ENCODE measurements around the gene CTNNA3.

The CTNNA3 gene

GRCh38 chr10:66958466-66958865 is 737.5 kb downstream of the CTNNA3 start:
- no peak for TF ChIP-seq CTCF (IDR thresholded peaks at IDR 0.05; ENCODE audit: extremely low read depth, insufficient read depth, missing control alignments)
- DNase-seq (ENCODE audit: low spot score) = no peak
- in situ Hi-C loops (cut with MboI; ENCODE audit: low pct_unique_long_range_greater_than_20kb, low sequenced_read_pairs, unreplicated experiment) = no loop called here

GRCh38 chr10:66951896-66952295 is 744.1 kb downstream of the CTNNA3 start:
- no peak for TF ChIP-seq CTCF (IDR thresholded peaks at IDR 0.05; ENCODE audit: extremely low read depth, insufficient read depth, missing control alignments)
- DNase-seq (ENCODE audit: low spot score) = no peak
- in situ Hi-C loops (cut with MboI; ENCODE audit: low pct_unique_long_range_greater_than_20kb, low sequenced_read_pairs, unreplicated experiment) = no loop called here

GRCh38 chr10:66943590-66943989 is 752.4 kb downstream of the CTNNA3 start:
- no peak for DNase-seq (ENCODE audit: low spot score)
- TF ChIP-seq CTCF (IDR thresholded peaks at IDR 0.05; ENCODE audit: extremely low read depth, insufficient read depth, missing control alignments) = no peak
- in situ Hi-C loops (cut with MboI; ENCODE audit: low pct_unique_long_range_greater_than_20kb, low sequenced_read_pairs, unreplicated experiment) = loop anchor here (25.0 kb wide), 1 partner anchor 706 kb away; no protein-coding TSS in a partner anchor

DNA sequence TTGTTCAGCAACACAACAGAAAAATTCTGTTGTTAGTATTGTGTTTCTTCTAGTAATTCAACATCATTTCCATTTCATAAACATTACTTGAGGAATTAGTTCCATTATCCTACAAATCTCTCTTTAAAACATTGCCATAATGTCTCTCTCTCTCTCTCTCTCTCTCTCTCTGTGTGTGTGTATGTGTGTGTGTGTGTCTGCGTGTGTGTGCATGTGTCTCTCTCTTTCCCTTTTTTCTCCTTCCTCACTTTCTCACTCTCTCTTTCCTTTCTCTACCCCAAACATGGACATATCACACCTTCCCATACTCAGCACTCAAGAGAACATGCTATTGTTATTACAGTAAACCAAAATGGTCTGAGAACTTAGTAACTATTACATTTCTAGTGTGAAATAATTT is 753.6 kb downstream of the CTNNA3 start:
- in situ Hi-C loops (cut with MboI; ENCODE audit: low pct_unique_long_range_greater_than_20kb, low sequenced_read_pairs, unreplicated experiment) = loop anchor here (25.0 kb wide), 1 partner anchor 705 kb away; no protein-coding TSS in a partner anchor
- TF ChIP-seq CTCF (IDR thresholded peaks at IDR 0.05; ENCODE audit: extremely low read depth, insufficient read depth, missing control alignments) = no peak
- no peak for DNase-seq (ENCODE audit: low spot score)

DNA sequence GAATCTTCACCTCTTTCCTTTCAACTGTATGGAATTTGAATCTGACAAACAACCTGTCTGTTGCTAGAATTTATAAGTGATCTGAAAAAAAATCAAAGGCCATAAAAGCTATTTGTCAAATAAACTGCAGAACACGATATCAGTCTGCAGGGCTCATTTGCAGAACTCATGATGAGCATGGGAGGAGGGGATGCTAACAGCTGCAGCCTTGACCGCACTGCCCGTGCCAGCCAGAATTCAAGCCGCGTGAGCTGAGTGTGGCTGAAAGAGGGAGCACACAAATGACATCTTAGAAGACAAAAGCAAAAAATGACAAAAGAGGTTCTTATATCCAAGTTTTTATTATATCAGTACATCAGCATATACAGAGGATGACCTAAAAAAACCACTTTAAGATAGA is 754.5 kb downstream of the CTNNA3 start:
- in situ Hi-C loops (cut with MboI; ENCODE audit: low pct_unique_long_range_greater_than_20kb, low sequenced_read_pairs, unreplicated experiment) = loop anchor here (25.0 kb wide), 1 partner anchor 704 kb away; no protein-coding TSS in a partner anchor
- DNase-seq (ENCODE audit: low spot score) = no peak
- no peak for TF ChIP-seq CTCF (IDR thresholded peaks at IDR 0.05; ENCODE audit: extremely low read depth, insufficient read depth, missing control alignments)

- TF ChIP-seq CTCF (IDR thresholded peaks at IDR 0.05; ENCODE audit: extremely low read depth, insufficient read depth, missing control alignments) = no peak
- no peak for DNase-seq (ENCODE audit: low spot score)
- in situ Hi-C loops (cut with MboI; ENCODE audit: low pct_unique_long_range_greater_than_20kb, low sequenced_read_pairs, unreplicated experiment) = loop anchor here (25.0 kb wide), 1 partner anchor 704 kb away; no protein-coding TSS in a partner anchor
Measured at GRCh38 chr10:66940965-66941364, 755.0 kb downstream of the CTNNA3 start.

DNA sequence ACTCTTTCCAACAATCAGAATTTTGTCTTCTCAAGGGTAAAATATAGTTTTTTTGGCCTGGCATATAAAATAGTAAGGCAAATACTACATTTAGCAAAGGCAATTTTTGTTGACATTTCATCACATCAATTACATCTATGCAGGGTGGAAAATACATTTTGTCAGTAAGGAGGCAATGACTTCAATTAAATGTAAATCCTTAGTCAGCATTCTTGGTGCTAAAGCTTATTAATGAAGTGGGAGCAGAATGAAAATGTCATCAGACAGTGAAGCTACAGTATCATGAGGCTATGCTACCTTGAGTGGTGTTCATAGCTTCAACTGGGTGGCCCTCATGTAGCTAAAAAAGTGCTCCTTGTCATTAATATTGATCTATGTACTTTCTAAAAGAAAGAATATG is 761.3 kb downstream of the CTNNA3 start:
- in situ Hi-C loops (cut with MboI; ENCODE audit: low pct_unique_long_range_greater_than_20kb, low sequenced_read_pairs, unreplicated experiment) = loop anchor here (25.0 kb wide), 1 partner anchor 697 kb away; no protein-coding TSS in a partner anchor
- DNase-seq (ENCODE audit: low spot score) = no peak
- no peak for TF ChIP-seq CTCF (IDR thresholded peaks at IDR 0.05; ENCODE audit: extremely low read depth, insufficient read depth, missing control alignments)
